Naive thymus-derived CD8-positive, alpha-beta T cell (primary cell): ENCODE data around the gene PIANP. TPM values are rescaled to one million over a fixed set of nuclear protein-coding genes. Genes with fewer than 3 reads are reported as not detected.
"Not testable (repeated sequence)": the region's sequence is repeated elsewhere in the genome, so short reads cannot be mapped to it uniquely, and the experiment has no call there.

Experiments
- ATAC-seq, 2 donors: fragments of 150-1000 bp; cut with Tn5 transposase in 1 of 2; sonication (Bioruptor Pico), chemical (Tn5 transposase) in 1 of 2; 1 replicate in 1 of 2; 2 replicates in 1 of 2; pipeline ENCODE4 v1.10.0; 2021; ENCODE audit warnings: mild to moderate bottlenecking in 2 of 2, moderate library complexity in 2 of 2
- POLR2A ChIA-PET: fragments of 350-600 bp; sonication (Branson Sonifier 250); formaldehyde crosslinking; loops from one replicate; lab custom pipeline; 2021; ENCODE audit warnings: antibody characterized with exemption; lab: Charles Lee
- DNase-seq, 10 donors: peaks; one replicate each; pipeline versions ENCODE4 v3.0.0 to v3.0.0-alpha.2; 2020 to 2022
- H3K27ac Mint-ChIP-seq, 10 donors: one replicate each; pipeline ENCODE4 v1.8.0; 2020 to 2022; ENCODE audit warnings: mild to moderate bottlenecking in 10 of 10, mixed read lengths in 10 of 10, moderate library complexity in 4 of 10, inconsistent platforms in 1 of 10
- H3K27me3 Mint-ChIP-seq, 5 donors: one replicate each; pipeline ENCODE4 v1.8.0; 2021 to 2022; ENCODE audit warnings: mixed read lengths in 5 of 5
- H3K36me3 Mint-ChIP-seq, 3 donors: one replicate each; pipeline ENCODE4 v1.8.0; 2020 to 2022; ENCODE audit warnings: mixed read lengths in 3 of 3, mild to moderate bottlenecking in 2 of 3, inconsistent platforms in 1 of 3
- H3K4me1 Mint-ChIP-seq, 4 donors: one replicate each; pipeline ENCODE4 v1.8.0; 2021 to 2022; ENCODE audit warnings: mixed read lengths in 4 of 4
- H3K4me3 Mint-ChIP-seq, 10 donors: one replicate each; pipeline ENCODE4 v1.8.0; 2020 to 2022; ENCODE audit warnings: mild to moderate bottlenecking in 10 of 10, mixed read lengths in 10 of 10, moderate library complexity in 6 of 10, inconsistent platforms in 1 of 10
- H3K9me3 Mint-ChIP-seq, 9 donors: one replicate each; pipeline ENCODE4 v1.8.0; 2020 to 2022; ENCODE audit warnings: mixed read lengths in 9 of 9, mild to moderate bottlenecking in 3 of 9, inconsistent platforms in 1 of 9, moderate library complexity in 1 of 9
- polyA plus RNA-seq, 3 donors: library from polyadenylated mRNA; unstranded; fragments of 300-500 nt; fragmentation: Illumina TruSeq; gene quantifications; one replicate each; pipeline ENCODE4 v1.2.3, GENCODE V29; 2021
- total RNA-seq, 8 experiments: library from RNA in 2 of 8; stranded (reverse) in 2 of 8; gene quantifications; one replicate each; pipeline ENCODE4 v1.2.3 and lab custom pipeline; 2021 to 2026

The PIANP gene
- total and polyA plus RNA-seq, 5 experiments from 2014 or later: 0.06 to 1.2 (median 0.36) TPM; not detected in 1

DNA sequence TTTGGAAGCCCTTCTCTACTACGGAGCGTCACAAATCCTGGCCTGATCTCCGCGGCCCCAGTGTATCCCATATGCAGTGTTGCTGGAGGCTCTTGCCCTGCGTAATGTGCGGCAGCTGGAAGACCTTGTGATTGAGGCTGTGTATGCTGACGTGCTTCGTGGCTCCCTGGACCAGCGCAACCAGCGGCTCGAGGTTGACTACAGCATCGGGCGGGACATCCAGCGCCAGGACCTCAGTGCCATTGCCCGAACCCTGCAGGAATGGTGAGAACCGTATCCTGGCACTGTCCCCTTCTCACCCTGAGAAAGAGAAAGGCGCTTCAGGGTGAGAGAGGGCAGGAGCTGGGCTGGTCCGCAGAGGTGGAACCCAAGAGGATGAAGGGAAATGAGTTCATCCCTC lies 28.6 kb upstream of the PIANP start:
- DNase-seq: no peak
- H3K4me1 Mint-ChIP-seq: peaks cover 11 to 25% (median 12%) of the 10 kb centered on the region in 4 donors
- no peaks in the 10 kb centered on the region for H3K9me3 Mint-ChIP-seq
- no peak overlapping the region for H3K4me3 Mint-ChIP-seq
- no peaks in the 10 kb centered on the region for H3K27me3 Mint-ChIP-seq
- no peak overlapping the region for H3K27ac Mint-ChIP-seq
- peaks cover 0 to 65% (median 28%) of the 10 kb centered on the region in 3 donors for H3K36me3 Mint-ChIP-seq
- POLR2A ChIA-PET: interaction anchor here (0.6 to 0.7 kb wide), 2 partner anchors 11 to 40 kb away, joined by 5 read pairs; partner anchors contain the start of gene ZNF384
- ATAC-seq: no peak

DNA sequence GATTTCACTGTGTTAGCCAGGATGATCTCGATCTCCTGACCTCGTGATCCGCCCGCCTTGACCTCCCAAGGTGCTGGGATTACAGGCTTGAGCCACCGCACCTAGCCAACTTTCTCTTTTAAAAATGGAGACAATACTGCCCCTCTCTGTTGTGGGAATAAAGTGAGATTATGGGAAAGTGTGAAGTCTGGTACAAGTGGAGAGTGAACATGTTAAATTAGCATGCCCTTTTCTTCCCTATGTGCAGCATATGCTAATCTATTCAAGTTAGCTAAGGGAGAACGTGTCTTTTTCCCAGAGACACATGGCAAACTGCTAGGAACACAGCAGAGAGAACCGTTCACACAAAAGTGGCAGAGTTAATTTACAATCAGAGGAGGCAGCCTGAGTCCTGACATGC lies 24.7 kb upstream of the PIANP start:
- H3K27me3 Mint-ChIP-seq: no peaks in the 10 kb centered on the region
- peak overlapping the region in 7 of 10 donors; percentile 19 to 99 (median 55) for H3K4me3 Mint-ChIP-seq
- H3K36me3 Mint-ChIP-seq: peaks cover 0 to 34% (median 22%) of the 10 kb centered on the region in 3 donors
- H3K4me1 Mint-ChIP-seq: peaks cover 19 to 35% (median 24%) of the 10 kb centered on the region in 4 donors
- ATAC-seq (no peak), DNase-seq (no peak)
- H3K27ac Mint-ChIP-seq: peak overlapping the region in 6 of 10 donors; percentile 18 to 96 (median 61)
- peaks cover 0 to 3% (median 0%) of the 10 kb centered on the region in 9 donors for H3K9me3 Mint-ChIP-seq
- POLR2A ChIA-PET: interaction anchor here (1.0 to 5.4 kb wide), 5 partner anchors 16 to 127 kb away, joined by 6 to 142 read pairs (median 17); partner anchors contain the start of genes CDCA3, MLF2, USP5 and ZNF384

DNA sequence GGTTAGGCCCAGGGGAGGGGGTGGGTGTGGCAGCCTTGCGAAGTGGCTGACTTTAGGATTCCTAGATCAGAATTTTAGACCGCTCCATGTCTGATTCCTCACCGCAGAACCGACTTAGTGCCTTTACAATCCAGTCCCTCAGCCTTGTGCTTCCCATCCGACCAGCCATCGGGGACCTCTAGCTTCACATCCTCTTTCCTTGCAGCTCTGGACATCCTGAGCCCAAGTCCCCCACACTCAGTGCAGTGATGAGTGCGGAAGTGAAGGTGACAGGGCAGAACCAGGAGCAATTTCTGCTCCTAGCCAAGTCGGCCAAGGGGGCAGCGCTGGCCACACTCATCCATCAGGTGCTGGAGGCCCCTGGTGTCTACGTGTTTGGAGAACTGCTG lies 23.8 kb upstream of the PIANP start:
- H3K27ac Mint-ChIP-seq: peak overlapping the region; percentile 92 to 98 (median 96)
- ATAC-seq (peak; percentile 17), DNase-seq (no peak)
- no peaks in the 10 kb centered on the region for H3K27me3 Mint-ChIP-seq
- H3K4me1 Mint-ChIP-seq: peaks cover 19 to 32% (median 24%) of the 10 kb centered on the region in 4 donors
- H3K4me3 Mint-ChIP-seq: peak overlapping the region; percentile 74 to 99 (median 93)
- POLR2A ChIA-PET: interaction anchor here (0.6 to 5.4 kb wide), 27 partner anchors 10 to 503 kb away, joined by 3 to 142 read pairs (median 6); partner anchors contain the start of genes C12orf57, CDCA3, GAPDH and ING4
- H3K36me3 Mint-ChIP-seq: peaks cover 0 to 24% (median 12%) of the 10 kb centered on the region in 3 donors
- peaks cover 0 to 3% (median 0%) of the 10 kb centered on the region in 9 donors for H3K9me3 Mint-ChIP-seq

DNA sequence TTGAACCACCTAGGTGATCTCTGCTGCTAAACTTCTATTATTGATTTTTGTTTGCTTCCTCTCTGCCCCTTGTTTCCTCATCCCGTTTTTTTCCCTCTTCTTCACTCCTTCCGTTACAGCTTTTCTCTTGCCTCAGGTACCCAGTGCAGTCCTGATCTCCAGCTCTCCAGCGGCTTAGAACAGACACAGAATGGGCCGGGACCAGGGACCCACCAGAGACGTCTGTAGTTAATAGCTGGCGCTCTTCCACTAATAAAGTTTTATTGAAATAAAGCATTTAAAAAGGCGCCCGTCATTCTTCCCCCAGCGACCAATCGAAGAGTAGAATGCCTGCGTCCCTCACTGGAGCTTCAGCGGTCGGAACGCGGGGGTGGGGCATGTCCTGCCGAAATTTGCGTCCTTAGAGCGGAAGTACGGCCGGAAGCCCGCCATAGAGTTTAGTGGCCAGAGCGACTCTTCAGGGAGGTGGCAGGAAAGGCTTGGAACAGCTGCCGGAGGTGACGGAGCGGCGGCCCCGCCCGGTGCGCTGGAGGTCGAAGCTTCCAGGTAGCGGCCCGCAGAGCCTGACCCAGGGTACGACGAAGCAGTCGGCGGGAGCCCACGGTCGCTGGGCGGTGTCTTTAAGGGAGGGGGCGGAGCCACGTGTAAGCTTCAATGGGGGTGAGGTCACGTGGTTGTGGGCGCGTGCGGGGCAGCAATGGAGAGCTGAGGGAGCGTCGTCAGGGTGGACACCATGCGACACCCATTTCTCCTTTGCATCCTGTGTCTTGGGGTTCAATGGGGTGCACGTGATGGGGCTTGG lies 23.2 kb upstream of the PIANP start, which contains the start of gene COPS7A:
Gene COPS7A, plus strand, starts transcription at position 440 of the 802 bp plus-strand sequence. CDS start 611 bp downstream, outside the sequence.
- Mint-ChIP-seq H3K36me3 (peaks cover 0 to 18% (median 8%) of the 10 kb centered on the region in 3 donors), H3K27ac (peak within 1 kb of the TSS; percentile 92 to 98 (median 96)), H3K4me1 (peaks cover 19 to 32% (median 24%) of the 10 kb centered on the region in 4 donors), H3K27me3 (no peaks in the 10 kb centered on the region), H3K9me3 (peaks cover 0 to 3% (median 0%) of the 10 kb centered on the region in 9 donors), H3K4me3 (peak within 1 kb of the TSS; percentile 74 to 99 (median 93))
- POLR2A ChIA-PET: interaction anchor here (0.5 to 5.4 kb wide), 32 partner anchors 9 to 502 kb away, joined by 3 to 142 read pairs (median 6); partner anchors contain the start of genes C12orf57, CDCA3, GAPDH and ING4
- DNase-seq (peak; percentile 73 to 98 (median 92)), ATAC-seq (peak; percentile 85 to 90)

GRCh38 chr12:6722863-6723262 lies 22.2 kb upstream of the PIANP start:
- peak overlapping the region in 4 of 10 donors; percentile 3 to 97 (median 22) for H3K4me3 Mint-ChIP-seq

GRCh38 chr12:6716874-6717437 lies 16.3 kb upstream of the PIANP start:
- Mint-ChIP-seq H3K4me1 (peaks cover 0 to 2% (median 0%) of the 10 kb centered on the region in 4 donors), H3K4me3 (no peak overlapping the region), H3K27ac (no peak overlapping the region), H3K27me3 (peaks cover 0 to 7% (median 3%) of the 10 kb centered on the region in 5 donors), H3K36me3 (no peaks in the 10 kb centered on the region), H3K9me3 (no peaks in the 10 kb centered on the region)
- no peak for DNase-seq
- ATAC-seq: no peak
- POLR2A ChIA-PET: interaction anchor here (0.7 kb wide), 1 partner anchor 69 kb away, joined by 3 read pairs; no protein-coding TSS in a partner anchor

More at GRCh38 chr12:6722863-6723262, 22.2 kb upstream of the PIANP start:
- no peak for ATAC-seq
- peaks cover 0 to 3% (median 0%) of the 10 kb centered on the region in 9 donors for H3K9me3 Mint-ChIP-seq
- POLR2A ChIA-PET: interaction anchor here (1.1 to 5.4 kb wide), 9 partner anchors 10 to 129 kb away, joined by 3 to 142 read pairs (median 8); partner anchors contain the start of genes CDCA3, ING4, USP5 and ZNF384
- peaks cover 19 to 32% (median 24%) of the 10 kb centered on the region in 4 donors for H3K4me1 Mint-ChIP-seq
- H3K27ac Mint-ChIP-seq: peak overlapping the region in 4 of 10 donors; percentile 54 to 94 (median 84)
- H3K27me3 Mint-ChIP-seq: peaks cover 0 to under 1% (median 0%) of the 10 kb centered on the region in 5 donors
- H3K36me3 Mint-ChIP-seq: peaks cover 0 to 10% (median 4%) of the 10 kb centered on the region in 3 donors
- DNase-seq: no peak

DNA sequence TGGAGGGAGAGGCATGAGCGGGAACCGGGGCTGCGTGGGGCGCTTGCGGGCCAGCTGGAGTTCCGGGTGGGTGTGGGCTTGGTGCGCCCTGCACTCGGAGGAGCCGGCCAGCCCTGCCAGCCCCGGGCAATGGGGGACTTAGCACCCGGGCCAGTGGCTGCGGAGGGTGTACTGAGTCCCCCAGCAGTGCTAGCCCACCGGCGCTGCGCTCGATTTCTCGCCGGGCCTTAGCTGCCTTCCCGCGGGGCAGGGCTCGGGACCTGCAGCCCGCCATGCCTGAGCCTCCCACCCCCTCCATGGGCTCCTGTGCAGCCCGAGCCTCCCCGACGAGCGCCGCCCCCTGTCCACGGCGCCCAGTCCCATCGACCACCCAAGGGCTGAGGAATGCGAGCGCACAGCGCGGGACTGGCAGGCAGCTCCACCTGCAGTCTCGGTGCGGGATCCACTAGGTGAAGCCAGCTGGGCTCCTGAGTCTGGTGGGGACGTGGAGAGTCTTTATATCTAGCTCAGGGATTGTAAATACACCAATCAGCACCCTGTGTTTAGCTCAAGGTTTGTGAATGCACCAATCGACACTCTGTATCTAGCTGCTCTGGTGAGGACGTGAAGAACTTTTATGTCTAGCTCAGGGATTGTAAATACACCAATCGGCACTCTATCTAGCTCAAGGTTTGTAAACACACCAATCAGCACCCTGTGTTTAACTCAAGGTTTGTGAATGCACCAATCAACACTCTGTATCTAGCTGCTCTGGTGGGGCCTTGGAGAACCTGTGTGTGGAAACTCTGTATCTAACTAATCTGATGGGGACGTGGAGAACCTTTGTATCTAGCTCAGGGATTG lies 15.6 kb upstream of the PIANP start:
- H3K4me3 Mint-ChIP-seq, DNase-seq, H3K27ac Mint-ChIP-seq, H3K9me3 Mint-ChIP-seq, H3K36me3 Mint-ChIP-seq, H3K27me3 Mint-ChIP-seq, H3K4me1 Mint-ChIP-seq, ATAC-seq, POLR2A ChIA-PET: not testable (repeated sequence)

DNA sequence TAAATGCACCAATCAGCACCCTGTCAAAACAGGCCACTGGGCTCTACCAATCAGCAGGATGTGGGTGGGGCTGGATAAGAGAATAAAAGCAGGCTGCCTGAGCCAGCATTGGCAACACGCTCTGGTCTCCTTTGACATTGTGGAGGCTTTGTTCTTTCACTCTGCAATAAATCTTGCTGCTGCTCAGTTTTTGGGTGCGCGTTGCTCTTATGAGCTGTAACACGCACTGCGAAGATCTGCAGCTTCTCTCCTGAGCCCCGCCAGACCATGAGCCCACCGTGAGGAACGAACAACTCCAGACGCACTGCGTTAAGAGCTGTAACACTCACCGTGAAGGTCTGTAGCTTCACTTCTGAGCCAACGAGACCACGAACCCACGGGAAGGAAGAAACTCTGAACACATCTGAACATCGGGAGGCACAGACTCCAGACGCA lies 8.4 kb upstream of the PIANP start:
- Mint-ChIP-seq H3K27me3 (peaks cover 10 to 28% (median 17%) of the 10 kb centered on the region in 5 donors), H3K4me1 (peaks cover 6 to 13% (median 10%) of the 10 kb centered on the region in 4 donors), H3K9me3 (peaks cover 0 to 6% (median 0%) of the 10 kb centered on the region in 9 donors), H3K27ac (peak overlapping the region; percentile 53 to 97 (median 92)), H3K36me3 (no peaks in the 10 kb centered on the region), H3K4me3 (peak overlapping the region; percentile 78 to 97 (median 89))
- ATAC-seq (peak; percentile 65 to 90), DNase-seq (peak in 7 of 10 donors; percentile 23 to 74 (median 56))
- POLR2A ChIA-PET: interaction anchor here (1.0 to 3.7 kb wide), 6 partner anchors 9 to 143 kb away, joined by 3 to 21 read pairs (median 8); partner anchors contain the start of genes COPS7A, MLF2, PIANP and USP5

DNA sequence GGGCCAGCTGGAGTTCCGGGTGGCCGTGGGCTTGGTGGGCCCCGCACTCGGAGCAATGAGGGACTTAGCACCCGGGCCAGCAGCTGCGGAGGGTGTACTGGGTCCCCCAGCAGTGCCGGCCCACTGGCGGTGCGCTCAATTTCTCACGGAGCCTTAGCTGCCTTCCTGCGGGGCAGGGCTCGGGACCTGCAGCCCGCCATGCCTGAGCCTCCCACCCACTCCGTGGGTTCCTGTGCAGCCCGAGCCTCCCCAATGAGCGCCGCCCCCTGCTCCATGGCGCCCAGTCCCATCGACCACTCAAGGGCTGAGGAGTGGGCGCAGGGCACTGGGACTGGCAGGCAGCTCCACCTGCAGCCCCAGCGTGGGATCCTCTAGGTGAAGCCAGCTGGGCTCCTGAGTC lies 7.7 kb upstream of the PIANP start:
- POLR2A ChIA-PET: interaction anchor here (1.0 to 3.7 kb wide), 5 partner anchors 8 to 144 kb away, joined by 3 to 21 read pairs (median 7); partner anchors contain the start of genes COPS7A, MLF2, PIANP and USP5
- peak overlapping the region in 1 of 10 donors; percentile 97 for H3K27ac Mint-ChIP-seq
- ATAC-seq: not testable (repeated sequence)

GRCh38 chr12:6703631-6704030 lies 3.0 kb upstream of the PIANP start:
- ATAC-seq (no peak), DNase-seq (no peak)
- H3K4me3 Mint-ChIP-seq: peak overlapping the region in 1 of 10 donors; percentile 38

More for the DNA sequence above, 7.7 kb upstream of the PIANP start:
- Mint-ChIP-seq H3K4me1 (peaks cover 6 to 13% (median 12%) of the 10 kb centered on the region in 4 donors), H3K27me3 (peaks cover 15 to 35% (median 24%) of the 10 kb centered on the region in 5 donors), H3K4me3 (peak overlapping the region in 1 of 10 donors; percentile 88)
- not testable (repeated sequence) for DNase-seq, H3K36me3 Mint-ChIP-seq, H3K9me3 Mint-ChIP-seq

More at GRCh38 chr12:6703631-6704030, 3.0 kb upstream of the PIANP start:
- Mint-ChIP-seq H3K27ac (no peak overlapping the region), H3K4me1 (peaks cover 17 to 30% (median 21%) of the 10 kb centered on the region in 4 donors), H3K27me3 (peaks cover 28 to 65% (median 50%) of the 10 kb centered on the region in 5 donors), H3K36me3 (peaks cover 0 to 9% (median 0%) of the 10 kb centered on the region in 3 donors), H3K9me3 (peaks cover 0 to under 1% (median 0%) of the 10 kb centered on the region in 9 donors)
- POLR2A ChIA-PET: interaction anchor here (1.4 kb wide), 1 partner anchor 97 kb away, joined by 3 read pairs; the partner anchor contains the start of gene CHD4
